Sigmoid colon (tissue), 4 donors: ENCODE data around the gene IFI27.

Experiments used
- CTCF ChIP-seq, 4 experiments: fragments of 450-650 bp in 3 of 4; fragments of 200-600 bp in 1 of 4; IDR thresholded peaks; one replicate each; pipeline ENCODE4 v1.5.1; 2016 to 2019; ENCODE audit warnings: antibody characterized with exemption in 4 of 4, mild to moderate bottlenecking in 3 of 4, moderate library complexity in 2 of 4
- EP300 ChIP-seq, 4 donors: sonication (generic); formaldehyde crosslinking; IDR thresholded peaks; one replicate each; pipeline ENCODE4 v1.6.1; 2017; ENCODE audit warnings: antibody characterized with exemption in 4 of 4
- POLR2A ChIP-seq, 2 donors: fragments of 450-650 bp; IDR thresholded peaks; one replicate each; pipeline ENCODE4 v1.6.1; 2016; ENCODE audit warnings: antibody characterized with exemption in 2 of 2, mild to moderate bottlenecking in 2 of 2, moderate library complexity in 2 of 2
- POLR2AphosphoS5 ChIP-seq, 4 donors: sonication (generic); formaldehyde crosslinking; IDR thresholded peaks; one replicate each; pipeline ENCODE4 v1.6.1; 2017; ENCODE audit warnings: antibody characterized with exemption in 4 of 4

GRCh38 chr14:94152676-94153075, 42.1 kb downstream of the IFI27 start:
- TF ChIP-seq POLR2AphosphoS5 (IDR thresholded peaks at IDR 0.05) = no peak
- TF ChIP-seq CTCF (IDR thresholded peaks at IDR 0.05) = no peak
- TF ChIP-seq POLR2A (IDR thresholded peaks at IDR 0.05) = no peak
- TF ChIP-seq EP300 (IDR thresholded peaks at IDR 0.05) = no peak
